ENCODE results near the gene BMP2. TPM values are rescaled to one million over a fixed set of nuclear protein-coding genes. Genes with fewer than 3 reads are reported as not detected.

The BMP2 gene
- polyA plus RNA-seq, result 10 to 100 TPM in 1 of 3 donors, 1 to 10 TPM in 2; 2.6 to 10.5 (median 4.0) TPM

DNA sequence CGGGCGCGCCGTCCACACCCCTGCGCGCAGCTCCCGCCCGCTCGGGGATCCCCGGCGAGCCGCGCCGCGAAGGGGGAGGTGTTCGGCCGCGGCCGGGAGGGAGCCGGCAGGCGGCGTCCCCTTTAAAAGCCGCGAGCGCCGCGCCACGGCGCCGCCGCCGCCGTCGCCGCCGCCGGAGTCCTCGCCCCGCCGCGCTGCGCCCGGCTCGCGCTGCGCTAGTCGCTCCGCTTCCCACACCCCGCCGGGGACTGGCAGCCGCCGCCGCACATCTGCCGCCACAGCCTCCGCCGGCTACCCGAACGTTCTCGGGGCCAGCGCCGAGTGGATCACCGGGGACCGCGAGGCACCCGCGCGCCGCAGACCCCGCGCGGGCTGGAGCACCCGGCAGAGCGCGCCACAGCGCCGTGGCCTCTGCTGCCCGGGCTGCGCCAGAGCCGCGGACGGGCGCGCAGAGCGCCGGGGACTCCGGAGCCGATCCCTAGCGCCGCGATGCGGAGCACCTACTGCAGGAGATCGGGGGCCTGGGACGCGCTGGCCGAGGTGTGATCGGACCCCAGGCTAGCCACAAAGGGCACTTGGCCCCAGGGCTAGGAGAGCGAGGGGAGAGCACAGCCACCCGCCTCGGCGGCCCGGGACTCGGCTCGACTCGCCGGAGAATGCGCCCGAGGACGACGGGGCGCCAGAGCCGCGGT is at the start of gene BMP2:
Gene BMP2 (plus strand): TSS at position 151 of the 692 bp plus-strand sequence. CDS start 2,441 bp downstream, outside the sequence.
- peak within 1 kb of the TSS; percentile 9 for H3K27ac ChIP-seq (ENCODE audit: low read depth, low read length)
- 0 to 1% (median 0%) methylated on average over 71 to 112 of the region's 112 CpGs for WGBS, 3 donors

DNA sequence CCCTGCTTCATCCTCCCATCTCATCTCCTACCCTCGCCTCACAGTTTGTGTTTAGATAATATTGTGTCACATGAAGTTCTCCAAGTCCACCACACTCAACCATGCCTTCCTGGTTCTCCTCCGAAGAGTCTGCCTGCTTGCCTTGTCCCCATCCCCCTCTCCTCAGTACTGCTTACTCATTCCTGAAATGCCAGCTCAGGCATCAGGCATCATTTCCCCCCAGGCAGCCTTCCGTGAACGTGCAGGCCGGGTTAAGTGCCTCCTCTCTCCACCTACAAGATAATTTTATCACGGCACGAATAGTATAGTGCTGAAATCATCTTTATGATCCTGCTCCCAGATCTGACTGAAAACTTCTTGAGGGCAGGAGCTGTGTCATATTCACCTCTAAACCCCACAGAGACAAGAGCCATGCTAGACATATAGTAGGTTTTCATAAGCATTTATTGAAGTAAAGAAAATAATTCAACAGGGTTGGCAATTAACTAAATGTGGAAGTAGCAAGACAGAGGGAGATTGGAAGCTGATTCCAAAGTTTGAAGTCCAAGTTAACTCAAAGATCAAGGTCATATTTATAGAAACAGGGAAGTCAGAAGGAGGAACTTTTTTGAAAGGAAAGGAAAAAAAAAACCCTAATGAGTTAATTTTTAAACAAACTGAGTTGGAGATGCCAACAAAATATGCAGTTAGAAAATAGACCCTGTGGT is 48.7 kb upstream of the BMP2 start:
- WGBS, 3 donors, result 68 to 80% (median 71%) methylated on average over 7 of the region's 7 CpGs
- H3K27ac ChIP-seq (ENCODE audit: low read depth, low read length), result no peak overlapping the region

DNA sequence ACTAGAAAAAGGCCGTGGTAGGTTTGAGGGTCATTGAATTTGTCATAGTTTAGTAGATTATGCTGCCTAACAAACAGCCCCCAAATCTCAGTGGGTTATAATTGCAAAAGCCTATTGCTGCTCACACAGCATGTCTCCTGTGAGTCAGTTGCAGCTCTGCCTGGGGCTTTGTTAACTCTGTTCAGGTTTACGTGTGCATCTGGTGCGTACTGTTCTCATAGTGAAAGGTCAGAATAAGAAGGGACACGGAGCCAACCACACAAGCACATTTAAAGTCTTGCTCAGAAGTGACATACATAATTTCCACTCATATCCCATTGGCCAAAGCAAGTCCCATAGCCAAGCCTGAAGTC is 48.1 kb upstream of the BMP2 start:
- no peak overlapping the region for H3K27ac ChIP-seq (ENCODE audit: low read depth, low read length)
- 77 to 91% (median 84%) methylated on average over 4 of the region's 4 CpGs for WGBS, 3 donors

DNA sequence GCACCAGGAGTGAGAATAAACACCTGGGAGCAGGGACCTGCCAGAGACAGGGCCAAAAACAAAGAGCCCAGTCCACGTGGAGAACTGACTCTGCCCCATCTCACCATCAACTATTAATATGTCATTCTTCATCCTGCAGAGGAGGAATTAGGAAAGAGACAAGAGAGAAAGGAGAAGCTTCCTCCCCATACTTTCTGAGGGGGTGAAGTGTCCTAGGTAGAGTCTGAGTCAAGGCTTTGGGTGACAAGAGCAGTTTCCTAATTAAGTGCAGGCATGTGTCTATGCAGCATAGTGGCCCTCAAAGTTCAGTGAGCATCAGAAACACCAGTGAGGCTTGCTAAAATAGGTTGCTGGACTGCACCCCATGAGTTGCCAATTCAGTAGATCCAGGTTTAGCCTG is 40.7 kb upstream of the BMP2 start:
- WGBS, 3 donors, result 42 to 59% (median 55%) methylated on average over 1 of the region's 1 CpG
- no peak overlapping the region for H3K27ac ChIP-seq (ENCODE audit: low read depth, low read length)

DNA sequence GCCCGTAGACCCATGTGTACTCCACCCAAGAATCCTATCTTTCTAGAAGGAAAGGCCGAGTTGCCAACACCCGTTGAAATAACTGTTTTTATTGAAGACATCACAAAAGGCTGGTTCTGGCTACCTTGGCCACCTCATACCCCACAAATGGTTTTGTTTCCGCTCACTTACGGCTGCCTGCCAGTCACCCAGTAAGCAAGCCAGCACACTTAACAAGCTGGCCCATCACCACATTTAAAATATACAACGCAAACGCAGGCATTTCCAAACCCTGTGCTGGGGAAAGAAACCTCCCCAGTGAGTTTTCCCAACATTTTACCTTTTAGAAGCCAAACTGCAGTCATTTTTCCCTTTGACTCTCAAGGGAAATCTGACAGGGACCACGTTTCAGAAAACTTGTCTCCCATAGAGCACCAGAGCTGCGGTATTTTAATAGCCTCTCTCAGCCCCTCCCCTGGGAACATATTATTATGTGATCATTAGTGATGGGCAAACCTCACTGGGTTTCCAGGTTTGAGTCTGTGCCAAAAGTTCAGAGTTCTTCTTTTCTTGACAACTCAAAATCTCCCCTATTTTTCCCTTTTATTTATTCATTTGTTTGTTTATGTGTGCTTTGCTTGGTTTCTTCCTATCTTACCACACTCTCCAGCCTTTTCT is 36.7 kb upstream of the BMP2 start:
- H3K27ac ChIP-seq (ENCODE audit: low read depth, low read length), result no peak overlapping the region
- 78 to 82% (median 81%) methylated on average over 9 of the region's 9 CpGs for WGBS, 3 donors

DNA sequence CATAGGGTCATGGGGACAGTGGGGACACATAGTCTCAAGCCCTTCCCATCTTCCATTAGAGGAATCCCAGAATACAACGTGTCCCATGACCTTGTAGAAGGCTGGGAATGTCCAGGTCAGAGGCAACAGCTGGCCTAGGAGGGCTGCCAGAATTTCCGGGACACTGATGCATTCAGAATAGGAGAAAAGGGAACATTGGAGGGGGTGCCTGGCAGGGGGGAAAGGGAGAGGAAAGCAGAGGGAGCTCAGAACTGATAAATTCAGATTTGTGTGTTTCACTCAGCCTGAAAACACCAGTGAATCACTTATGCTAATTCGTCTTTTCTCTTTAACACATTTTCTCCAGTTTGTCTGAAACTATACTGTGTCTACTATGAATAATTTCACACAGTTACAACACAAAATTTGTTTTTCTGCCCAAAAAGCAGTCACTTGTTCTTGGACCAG is 35.5 kb upstream of the BMP2 start:
- WGBS, 3 donors, result 42 to 50% (median 45%) methylated on average over 3 of the region's 3 CpGs
- no peak overlapping the region for H3K27ac ChIP-seq (ENCODE audit: low read depth, low read length)

DNA sequence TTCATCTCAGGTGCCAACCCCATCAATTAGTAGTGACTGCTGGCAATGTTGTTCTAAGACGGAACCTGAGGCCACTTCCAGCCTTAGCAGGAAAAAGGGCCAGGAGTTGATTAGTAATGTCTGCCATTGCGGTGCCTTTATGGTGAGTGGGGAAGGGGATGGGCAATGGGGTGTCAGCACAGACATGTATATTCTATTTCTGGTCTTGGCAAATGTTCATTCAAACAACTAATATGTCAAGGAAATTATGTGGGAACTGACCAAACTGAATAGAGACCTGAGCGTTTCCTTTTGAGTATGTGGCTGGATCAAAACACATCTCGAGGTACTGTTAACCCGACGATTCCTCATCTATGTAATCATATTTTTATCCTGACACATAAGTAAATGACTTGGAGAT is 34.6 kb upstream of the BMP2 start:
- WGBS, 3 donors, result 90% methylated on average over 6 of the region's 6 CpGs
- no peak overlapping the region for H3K27ac ChIP-seq (ENCODE audit: low read depth, low read length)

DNA sequence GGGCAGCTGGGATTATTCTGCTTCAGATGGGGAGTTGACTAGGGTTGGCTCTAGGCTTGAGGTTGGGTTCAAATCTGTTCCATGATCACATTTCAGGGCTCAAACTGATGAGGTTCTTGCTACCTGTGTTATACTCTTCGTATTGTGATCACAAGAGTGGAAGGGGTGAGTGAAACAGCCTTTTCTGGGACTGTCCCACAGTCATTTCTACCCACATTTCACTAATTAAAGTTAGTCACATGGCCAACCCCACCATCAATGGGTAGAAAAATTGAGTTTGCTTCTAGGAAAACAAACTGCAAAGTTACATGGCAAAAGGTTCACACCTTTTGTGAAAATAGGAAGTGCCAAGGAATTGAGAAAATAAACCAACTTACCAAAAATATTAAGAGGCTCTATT is 33.5 kb upstream of the BMP2 start:
- 86 to 89% (median 88%) methylated on average over 1 of the region's 1 CpG for WGBS, 3 donors

DNA sequence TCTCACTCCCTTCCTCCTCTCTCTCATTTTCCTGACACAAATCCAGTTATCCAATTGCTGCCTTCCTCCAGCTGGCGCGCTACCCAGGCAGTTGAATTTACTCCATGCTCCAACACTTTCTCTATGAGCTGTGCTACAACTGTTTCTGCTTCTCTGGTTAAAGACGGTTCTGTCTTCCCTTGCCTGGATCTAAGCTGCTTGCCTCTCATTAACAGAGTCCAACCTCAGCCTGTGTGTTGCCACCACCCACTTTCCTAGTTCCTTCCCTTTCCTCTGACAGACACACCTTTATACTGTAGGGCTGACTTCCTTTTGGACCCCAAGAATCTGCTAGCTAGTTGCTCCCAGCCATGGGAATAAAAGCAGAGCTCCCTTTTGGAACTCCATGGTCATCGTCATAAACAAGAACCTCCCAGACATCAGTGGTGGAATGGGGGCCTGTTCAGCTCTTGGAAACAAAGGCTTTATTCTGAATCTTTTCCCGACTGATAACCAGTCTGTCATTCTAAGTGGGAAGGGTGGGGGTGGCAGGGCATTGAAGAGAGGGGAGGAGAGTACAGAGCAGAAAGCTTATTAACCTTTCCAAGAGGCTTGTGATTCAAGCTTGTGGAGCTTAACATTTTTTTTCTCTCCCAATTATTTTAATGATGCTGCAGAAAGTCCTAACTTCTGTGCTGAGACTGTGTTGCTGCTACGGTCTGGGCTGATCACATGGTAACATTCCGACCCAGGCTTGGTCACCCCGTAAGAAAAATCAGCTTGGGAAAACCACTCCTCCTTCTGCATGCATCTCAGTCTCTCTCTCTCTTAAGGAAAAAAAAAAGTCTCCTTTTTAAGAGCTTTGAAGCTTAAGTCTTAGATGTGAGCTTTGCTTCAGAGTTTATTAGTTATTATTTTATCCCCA is 31.3 kb upstream of the BMP2 start:
- 46 to 63% (median 57%) methylated on average over 8 of the region's 8 CpGs for WGBS, 3 donors
- H3K27ac ChIP-seq (ENCODE audit: low read depth, low read length), result peak overlapping the region; percentile 9

More for the DNA sequence above, 33.5 kb upstream of the BMP2 start:
- H3K27ac ChIP-seq (ENCODE audit: low read depth, low read length), result no peak overlapping the region

DNA sequence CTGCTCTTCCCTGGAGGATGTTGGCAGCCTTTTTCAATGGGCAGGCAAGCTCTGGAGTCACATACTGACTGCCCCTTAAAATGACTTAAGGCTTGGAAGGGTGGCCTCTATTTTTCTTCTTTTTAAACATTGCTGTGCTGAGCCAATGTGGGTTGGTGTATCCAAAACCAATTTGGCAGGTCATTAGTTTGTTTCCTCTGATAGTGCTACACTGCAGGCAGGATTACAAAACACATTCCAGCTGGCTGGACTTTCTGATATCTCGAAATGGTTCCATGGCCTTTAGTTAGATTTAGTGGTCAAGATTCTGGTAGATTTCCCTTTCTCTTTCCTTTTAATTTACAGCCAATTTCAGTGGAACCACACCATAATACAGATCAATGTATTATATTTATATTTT is 28.1 kb upstream of the BMP2 start:
- H3K27ac ChIP-seq (ENCODE audit: low read depth, low read length), result no peak overlapping the region
- 12 to 51% (median 51%) methylated on average over 1 of the region's 1 CpG for WGBS, 3 donors

DNA sequence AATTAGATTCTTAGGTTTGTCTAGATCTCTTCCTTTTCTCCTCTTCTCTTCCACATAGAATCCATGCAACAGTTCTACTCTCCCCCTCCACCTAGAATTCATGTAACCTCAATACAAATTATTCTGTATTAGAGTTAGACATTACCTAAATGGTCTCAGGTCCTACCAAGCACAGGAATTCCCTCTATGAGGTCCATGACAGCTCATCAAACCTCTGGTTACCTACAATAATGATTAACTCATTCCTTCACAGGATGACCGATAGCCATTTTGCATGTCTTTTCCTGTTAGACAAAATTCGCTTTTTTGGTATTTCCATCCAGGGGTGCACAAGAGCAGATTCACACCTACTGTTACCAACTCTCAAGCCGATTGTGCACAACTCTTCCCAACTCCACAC is 27.4 kb upstream of the BMP2 start:
- WGBS, 3 donors, result 81 to 96% (median 94%) methylated on average over 3 of the region's 3 CpGs
- H3K27ac ChIP-seq (ENCODE audit: low read depth, low read length), result no peak overlapping the region

DNA sequence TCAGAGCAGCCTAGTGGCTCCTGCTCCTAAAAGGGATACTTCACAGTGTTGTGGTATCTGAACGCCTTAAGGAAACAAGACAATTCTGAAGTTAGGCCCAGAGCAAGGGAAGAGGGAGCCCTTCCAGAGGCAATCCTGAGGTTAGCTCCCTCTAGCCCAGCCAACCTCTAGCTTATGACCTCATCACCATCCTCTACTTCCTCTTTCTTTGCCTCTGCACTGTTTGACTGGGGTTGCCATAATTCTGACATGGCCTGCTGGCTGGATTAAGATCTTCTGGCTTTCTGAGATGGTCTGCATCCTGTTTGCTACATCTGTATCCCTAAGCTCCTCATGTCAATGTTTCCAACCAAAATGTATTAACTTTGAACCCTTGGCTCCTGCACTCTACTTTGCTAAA is 23.3 kb upstream of the BMP2 start:
- whole genome bisulfite sequencing, 3 donors, result 86 to 96% (median 87%) methylated on average over 1 of the region's 1 CpG
- no peak overlapping the region for H3K27ac ChIP-seq (ENCODE audit: low read depth, low read length)

DNA sequence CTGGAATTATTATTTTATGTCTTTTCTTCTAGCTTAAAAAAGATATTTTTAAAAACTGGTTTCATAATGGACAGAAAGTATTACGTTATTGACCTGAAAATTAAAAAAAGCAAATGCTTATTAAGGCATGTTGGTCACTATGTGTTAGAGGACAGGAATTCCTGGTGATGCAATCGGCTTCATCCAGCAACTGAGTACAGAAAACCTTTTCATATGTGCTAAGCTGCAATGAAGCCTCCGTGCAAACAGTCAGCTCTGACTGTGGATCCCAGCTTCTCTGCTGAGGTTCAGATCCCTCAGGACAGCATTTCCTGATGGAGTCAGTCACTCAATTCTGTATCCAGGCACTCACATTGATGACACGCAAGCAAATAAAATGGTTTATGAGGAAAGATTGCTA is 22.7 kb upstream of the BMP2 start:
- WGBS, 3 donors, result 79 to 89% (median 79%) methylated on average over 4 of the region's 4 CpGs
- no peak overlapping the region for H3K27ac ChIP-seq (ENCODE audit: low read depth, low read length)

DNA sequence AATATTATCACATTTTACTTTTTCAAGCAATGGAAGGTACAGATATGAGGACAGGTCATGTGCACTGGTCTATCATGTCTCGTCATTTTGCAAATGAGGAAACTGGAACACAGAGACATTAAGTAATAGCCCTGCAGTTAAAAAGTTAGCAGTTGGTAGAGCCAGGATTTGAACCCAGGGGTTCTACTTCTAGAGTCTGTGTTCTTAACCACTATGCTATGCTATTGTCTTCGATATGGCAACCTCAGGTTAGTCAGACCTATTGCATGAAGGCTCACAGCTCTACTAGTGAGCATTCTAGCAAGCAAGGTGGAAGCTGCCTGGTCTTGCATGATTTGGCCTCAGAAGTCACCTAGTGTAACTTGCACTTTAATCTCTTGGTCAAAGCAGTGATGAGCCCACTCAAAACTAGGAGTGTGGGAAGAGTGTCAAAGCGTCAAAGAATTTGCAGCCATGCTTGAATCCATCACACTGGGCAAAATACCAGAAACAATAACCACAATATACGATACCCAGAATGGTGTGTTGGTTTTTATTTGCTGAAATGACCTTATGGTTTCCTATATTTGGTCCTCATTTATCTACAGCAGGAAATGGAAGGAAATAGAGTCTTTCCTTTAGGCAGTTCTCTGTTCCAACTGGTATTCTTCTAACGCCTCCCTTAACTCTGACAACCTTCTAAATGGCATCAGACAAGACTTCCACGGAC is 20.4 kb upstream of the BMP2 start:
- 58 to 73% (median 67%) methylated on average over 6 of the region's 6 CpGs for WGBS, 3 donors
- H3K27ac ChIP-seq (ENCODE audit: low read depth, low read length), result no peak overlapping the region

DNA sequence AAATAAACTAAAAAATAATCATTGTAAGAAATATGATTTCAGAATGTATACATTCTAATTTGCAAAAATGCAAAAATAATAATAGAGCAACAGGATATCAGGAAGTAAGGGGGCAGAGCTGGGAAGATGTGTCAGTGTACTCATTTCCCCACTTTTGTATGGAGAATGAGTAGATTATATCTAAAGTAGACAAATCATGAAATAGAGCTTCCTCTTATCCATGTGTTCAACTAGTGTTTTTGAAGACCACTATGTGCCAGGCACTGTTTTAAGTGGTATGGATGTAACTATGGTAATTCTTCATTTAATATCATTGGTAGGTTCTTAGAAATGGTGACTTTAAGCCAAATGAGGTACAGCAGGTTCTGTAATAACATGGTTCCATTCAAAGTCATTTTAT is 17.0 kb upstream of the BMP2 start:
- no peak overlapping the region for H3K27ac ChIP-seq (ENCODE audit: low read depth, low read length)

DNA sequence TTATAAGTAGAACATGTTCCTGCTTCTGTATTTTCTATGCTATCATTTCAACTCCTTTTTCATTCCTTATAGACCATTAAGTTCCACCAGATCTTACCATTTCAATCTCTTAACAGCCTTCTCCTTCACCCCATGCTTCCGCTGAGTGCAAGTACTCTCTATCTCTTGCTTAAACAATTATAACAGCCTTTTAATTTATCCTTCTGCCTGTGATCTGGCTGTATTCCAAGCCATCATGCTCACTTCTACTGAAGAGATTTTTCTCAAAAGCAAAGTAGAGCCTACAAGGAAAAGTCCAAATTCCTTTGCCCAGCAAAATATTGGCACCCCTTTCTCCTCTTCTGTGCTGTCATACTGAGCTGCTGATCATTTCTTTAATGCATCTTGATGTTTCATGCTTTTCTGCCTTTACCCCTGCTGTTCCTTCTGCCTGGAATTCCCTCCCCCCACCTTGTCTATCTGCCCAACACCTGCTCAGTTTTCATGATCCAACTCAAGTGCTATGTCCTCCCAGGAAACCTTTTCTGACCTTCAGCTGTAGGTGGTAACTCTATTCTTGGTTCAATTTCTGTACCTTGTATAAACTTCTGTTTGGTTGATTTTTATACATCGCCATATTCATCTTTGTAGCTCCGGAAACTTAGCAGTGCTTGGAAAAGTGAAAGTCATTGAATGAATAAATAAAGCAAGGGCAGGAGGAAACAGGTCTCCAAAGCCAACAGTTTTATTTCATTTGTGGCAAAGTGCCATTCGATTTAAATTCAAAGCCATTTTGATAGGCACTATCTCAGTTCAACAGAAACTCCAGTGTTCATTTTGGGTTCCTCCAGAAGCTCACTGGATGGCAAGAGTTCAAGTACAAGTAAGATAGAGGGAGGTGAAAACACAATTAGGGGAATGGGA is 10.5 kb upstream of the BMP2 start:
- 42 to 55% (median 46%) methylated on average over 4 of the region's 4 CpGs for WGBS, 3 donors
- no peak overlapping the region for H3K27ac ChIP-seq (ENCODE audit: low read depth, low read length)

DNA sequence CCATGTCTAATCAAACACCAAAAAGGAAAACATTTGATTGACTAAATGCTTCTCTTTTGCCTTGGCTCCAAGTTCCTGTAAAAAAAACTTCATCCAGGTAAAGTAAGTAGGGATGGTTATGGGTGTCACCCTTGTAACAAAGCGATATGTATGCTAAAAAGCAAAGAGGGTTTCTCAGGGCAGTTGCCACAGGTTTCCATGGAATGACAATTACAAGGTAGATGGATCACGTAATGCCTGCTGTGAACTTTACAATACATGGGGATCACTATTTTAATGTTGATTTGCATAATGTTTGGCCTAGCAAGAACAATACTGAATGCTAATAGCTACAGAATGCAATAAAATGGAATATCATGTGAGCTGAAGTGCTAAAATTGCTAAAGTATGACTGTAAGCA is 2.9 kb upstream of the BMP2 start:
- H3K27ac ChIP-seq (ENCODE audit: low read depth, low read length), result no peak overlapping the region
- 89 to 96% (median 94%) methylated on average over 2 of the region's 2 CpGs for WGBS, 3 donors
